SK-N-SH treated with all-trans-retinoic acid at 6 μM for 48 hours (cell line): ENCODE results near the gene HS6ST2.

ENCODE experiments used
- ARNTL ChIP-seq: fragments of 450-650 bp; formaldehyde crosslinking; IDR thresholded peaks from 2 replicates; pipeline ENCODE4 v1.5.0; 2020; ENCODE audit warnings: low read depth, mild to moderate bottlenecking, moderate library complexity, borderline replicate concordance
- PATZ1 ChIP-seq: fragments of 250-450 bp; sonication (Bioruptor Pico); IDR thresholded peaks from 2 replicates; pipeline ENCODE4 v1.8.0; 2020; ENCODE audit warnings: mild to moderate bottlenecking, moderate library complexity, borderline replicate concordance
- TCF4 ChIP-seq: fragments of 250-450 bp; sonication (Bioruptor Pico); IDR thresholded peaks from 2 replicates; pipeline ENCODE4 v1.8.0; 2021; ENCODE audit warnings: mild to moderate bottlenecking, moderate library complexity, borderline replicate concordance
- TOX ChIP-seq: fragments of 250-450 bp; sonication (Bioruptor Pico); IDR thresholded peaks from 2 replicates; pipeline ENCODE4 v1.8.0; 2021; ENCODE audit warnings: mild to moderate bottlenecking, moderate library complexity, borderline replicate concordance
- ZFP30 ChIP-seq: fragments of 450-650 bp; formaldehyde crosslinking; IDR thresholded peaks from 2 replicates; pipeline ENCODE4 v1.5.0; 2022; ENCODE audit warnings: mild to moderate bottlenecking, moderate library complexity
- ZNF8 ChIP-seq: fragments of 450-650 bp; formaldehyde crosslinking; IDR thresholded peaks from 2 replicates; pipeline ENCODE4 v1.5.0; 2020; ENCODE audit warnings: mild to moderate bottlenecking, moderate library complexity
- TF ChIP-seq, protein P1 (sequence below): fragments of 250-450 bp; sonication (Bioruptor Pico); IDR thresholded peaks from 2 replicates; pipeline ENCODE4 v1.5.1; 2021; ENCODE audit warnings: mild to moderate bottlenecking, moderate library complexity
- TF ChIP-seq, protein P2 (sequence below): fragments of 250-450 bp; sonication (Bioruptor Pico); IDR thresholded peaks from 2 replicates; pipeline ENCODE4 v1.8.0; 2021; ENCODE audit warnings: low read depth, mild to moderate bottlenecking, moderate library complexity, borderline replicate concordance

DNA sequence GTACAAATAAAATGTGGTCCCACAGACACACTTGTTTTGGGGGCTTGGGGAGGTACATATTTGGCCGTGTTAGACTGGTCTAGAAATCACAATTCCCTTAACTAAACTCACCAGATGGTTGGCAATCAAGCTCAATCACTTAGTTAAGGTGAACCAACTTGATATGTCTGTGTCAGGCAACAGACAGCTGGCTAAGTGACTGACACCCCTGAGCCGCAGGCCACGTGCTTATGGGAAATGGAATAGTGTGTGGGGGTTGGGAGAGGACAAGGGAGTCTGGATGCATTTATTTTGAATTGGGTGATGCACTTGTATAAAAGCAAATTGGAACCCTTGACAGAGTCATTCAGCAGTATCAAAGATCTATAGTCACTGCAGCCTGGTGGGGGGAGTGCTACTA lies 209.0 kb downstream of the HS6ST2 start:
- no peak for TF ChIP-seq PATZ1 (CRISPR knock-in tag)
- TF ChIP-seq, protein P1, sequence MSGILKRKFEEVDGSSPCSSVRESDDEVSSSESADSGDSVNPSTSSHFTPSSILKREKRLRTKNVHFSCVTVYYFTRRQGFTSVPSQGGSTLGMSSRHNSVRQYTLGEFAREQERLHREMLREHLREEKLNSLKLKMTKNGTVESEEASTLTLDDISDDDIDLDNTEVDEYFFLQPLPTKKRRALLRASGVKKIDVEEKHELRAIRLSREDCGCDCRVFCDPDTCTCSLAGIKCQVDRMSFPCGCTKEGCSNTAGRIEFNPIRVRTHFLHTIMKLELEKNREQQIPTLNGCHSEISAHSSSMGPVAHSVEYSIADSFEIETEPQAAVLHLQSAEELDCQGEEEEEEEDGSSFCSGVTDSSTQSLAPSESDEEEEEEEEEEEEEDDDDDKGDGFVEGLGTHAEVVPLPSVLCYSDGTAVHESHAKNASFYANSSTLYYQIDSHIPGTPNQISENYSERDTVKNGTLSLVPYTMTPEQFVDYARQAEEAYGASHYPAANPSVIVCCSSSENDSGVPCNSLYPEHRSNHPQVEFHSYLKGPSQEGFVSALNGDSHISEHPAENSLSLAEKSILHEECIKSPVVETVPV (CRISPR knock-in tag), result no peak
- TF ChIP-seq ZNF8 (CRISPR knock-in tag), result no peak
- TF ChIP-seq, protein P2, sequence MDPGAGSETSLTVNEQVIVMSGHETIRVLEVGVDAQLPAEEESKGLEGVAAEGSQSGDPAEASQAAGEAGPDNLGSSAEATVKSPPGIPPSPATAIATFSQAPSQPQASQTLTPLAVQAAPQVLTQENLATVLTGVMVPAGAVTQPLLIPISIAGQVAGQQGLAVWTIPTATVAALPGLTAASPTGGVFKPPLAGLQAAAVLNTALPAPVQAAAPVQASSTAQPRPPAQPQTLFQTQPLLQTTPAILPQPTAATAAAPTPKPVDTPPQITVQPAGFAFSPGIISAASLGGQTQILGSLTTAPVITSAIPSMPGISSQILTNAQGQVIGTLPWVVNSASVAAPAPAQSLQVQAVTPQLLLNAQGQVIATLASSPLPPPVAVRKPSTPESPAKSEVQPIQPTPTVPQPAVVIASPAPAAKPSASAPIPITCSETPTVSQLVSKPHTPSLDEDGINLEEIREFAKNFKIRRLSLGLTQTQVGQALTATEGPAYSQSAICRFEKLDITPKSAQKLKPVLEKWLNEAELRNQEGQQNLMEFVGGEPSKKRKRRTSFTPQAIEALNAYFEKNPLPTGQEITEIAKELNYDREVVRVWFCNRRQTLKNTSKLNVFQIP (CRISPR knock-in tag), result no peak
- TF ChIP-seq ARNTL (CRISPR knock-in tag), result no peak
- no peak for TF ChIP-seq TCF4 (CRISPR knock-in tag)
- TF ChIP-seq TOX (CRISPR knock-in tag), result no peak
- no peak for TF ChIP-seq ZFP30 (CRISPR knock-in tag)
